HCT116 (cell line): ENCODE results near the gene KHDRBS2. TPM values are rescaled to one million over a fixed set of nuclear protein-coding genes. Genes with fewer than 3 reads are reported as not detected.

ENCODE experiments used
- ATAC-seq: fragments of 200-7000 bp; cut with Tn5 transposase; 2 replicates; pipeline ENCODE4 v1.9.1; 2020; ENCODE audit warnings: mild to moderate bottlenecking, moderate library complexity
- BruUV-seq: library from RNA; stranded (reverse); fragments of 400-500 nt; replicated peaks from 2 replicates; lab custom pipeline; 2021; lab: Mats Ljungman, UMichigan
- CTCF ChIA-PET: fragments of 300-600 bp; sonication (Branson Sonifier 250); formaldehyde crosslinking; loops from one replicate; lab custom pipeline; 2021; ENCODE audit warnings: antibody characterized with exemption; lab: Charles Lee
- POLR2A ChIA-PET: fragments of 300-600, 350-600 bp; sonication (Branson Sonifier 250); formaldehyde crosslinking; loops from one replicate; lab custom pipeline; 2021; ENCODE audit warnings: antibody characterized with exemption; lab: Charles Lee
- RAD21 ChIA-PET, 2 experiments: fragments of 300-600 bp; sonication (Branson Sonifier 250); formaldehyde crosslinking; loops; one replicate each; lab custom pipeline; 2023; ENCODE audit warnings: low total read pairs in 2 of 2; ENCODE audit not compliant: uncharacterized antibody in 2 of 2, unreplicated experiment in 2 of 2, low non-redundant PET in 1 of 2; lab: Charles Lee
- DNase-seq: peaks from one replicate; pipeline ENCODE4 v3.0.0-alpha.2; 2010; ENCODE audit warnings: low read depth, low spot score
- H2AFZ ChIP-seq: fragments of 200-600 bp; shearing (Covaris generic), sonication (generic); 2 replicates; pipeline ENCODE4 v1.6.1; 2017; ENCODE audit warnings: low read depth, mixed run types, mixed read lengths, antibody characterized with exemption, low read length; ENCODE audit not compliant: poor library complexity, severe bottlenecking
- H3K27ac ChIP-seq: 2 replicates; pipeline ENCODE4 v1.5.1; 2012; ENCODE audit warnings: low read depth, low read length
- H3K27me3 ChIP-seq: fragments of 200-600 bp; sonication (generic); 2 replicates; pipeline ENCODE4 v1.6.1; 2016; ENCODE audit warnings: mixed run types, low read length, mixed read lengths; ENCODE audit not compliant: insufficient read depth
- H3K36me3 ChIP-seq, 2 experiments: fragments of 200-500 bp in 1 of 2; fragments of 200-600 bp in 1 of 2; sonication (Bioruptor generic) in 1 of 2; sonication (generic) in 1 of 2; 2 replicates each; pipeline versions ENCODE4 v1.5.1 to v1.6.1; 2014 to 2016; ENCODE audit warnings: low read length in 2 of 2, inconsistent platforms in 1 of 2, mixed read lengths in 1 of 2, mixed run types in 1 of 2; ENCODE audit not compliant: insufficient read depth in 2 of 2, control insufficient read depth in 1 of 2
- H3K4me1 ChIP-seq, 2 experiments: fragments of 200-600 bp in 1 of 2; sonication (generic) in 1 of 2; 2 replicates each; pipeline versions ENCODE4 v1.5.1 to v1.6.1; 2012 to 2017; ENCODE audit warnings: low read length in 2 of 2, inconsistent platforms in 1 of 2, mild to moderate bottlenecking in 1 of 2, mixed read lengths in 1 of 2, mixed run types in 1 of 2, moderate library complexity in 1 of 2; ENCODE audit not compliant: insufficient read depth in 2 of 2, control insufficient read depth in 1 of 2
- H3K4me2 ChIP-seq: fragments of 200-600 bp; sonication (generic); 2 replicates; pipeline ENCODE4 v1.6.1; 2017; ENCODE audit warnings: mixed run types, low read length, mixed read lengths
- H3K4me3 ChIP-seq, 2 experiments: fragments of 200-600 bp in 1 of 2; sonication (generic) in 1 of 2; replicated peaks in 1 of 2; 2 replicates each; pipeline ENCODE4 v1.5.1; 2011 to 2016; ENCODE audit warnings: low read length in 2 of 2, control low read depth in 1 of 2, low read depth in 1 of 2, mild to moderate bottlenecking in 1 of 2, mixed read lengths in 1 of 2, mixed run types in 1 of 2
- H3K79me2 ChIP-seq: fragments of 200-600 bp; sonication (generic); 2 replicates; pipeline ENCODE4 v1.6.1; 2017; ENCODE audit warnings: mild to moderate bottlenecking, mixed run types, low read length, moderate library complexity, mixed read lengths; ENCODE audit not compliant: insufficient read depth
- H3K9ac ChIP-seq: fragments of 200-600 bp; sonication (generic); 2 replicates; pipeline ENCODE4 v1.6.1; 2016; ENCODE audit warnings: low read length, mixed read lengths
- H3K9me2 ChIP-seq: fragments of 200-600 bp; sonication (generic), shearing (Covaris generic); 2 replicates; pipeline ENCODE4 v1.6.1; 2017; ENCODE audit warnings: mixed run types, mild to moderate bottlenecking, moderate library complexity; ENCODE audit not compliant: insufficient read depth
- H3K9me3 ChIP-seq, 2 experiments: fragments of 200-500 bp in 1 of 2; fragments of 200-600 bp in 1 of 2; sonication (Bioruptor generic) in 1 of 2; sonication (generic) in 1 of 2; 2 replicates each; pipeline ENCODE4 v1.6.1; 2014 to 2017; ENCODE audit warnings: low read length in 2 of 2, mixed read lengths in 2 of 2, inconsistent platforms in 1 of 2, low read depth in 1 of 2, mild to moderate bottlenecking in 1 of 2, mixed run types in 1 of 2, moderate library complexity in 1 of 2; ENCODE audit not compliant: control insufficient read depth in 1 of 2, insufficient read depth in 1 of 2
- H4K20me1 ChIP-seq: fragments of 200-600 bp; sonication (generic), shearing (Covaris generic); 2 replicates; pipeline ENCODE4 v1.6.1; 2017; ENCODE audit warnings: mixed run types, mild to moderate bottlenecking, moderate library complexity; ENCODE audit not compliant: insufficient read depth
- ELF1 ChIP-seq: IDR thresholded peaks from 2 replicates; pipeline ENCODE4 v1.6.1; 2012; ENCODE audit warnings: low read depth, borderline replicate concordance
- JUND ChIP-seq: IDR thresholded peaks from 2 replicates; pipeline ENCODE4 v1.6.1; 2012
- RAD21 ChIP-seq: IDR thresholded peaks from 2 replicates; pipeline ENCODE4 v1.6.1; 2012; ENCODE audit warnings: low read depth, mild to moderate bottlenecking
- SIN3A ChIP-seq: IDR thresholded peaks from 2 replicates; pipeline ENCODE4 v1.6.1; 2012; ENCODE audit warnings: low read depth
- SRF ChIP-seq: IDR thresholded peaks from 2 replicates; pipeline ENCODE4 v1.6.1; 2012; ENCODE audit warnings: low read depth
- intact Hi-C: fragments of 100-400 bp; cut with micrococcal nuclease; formaldehyde crosslinking; loops from 2 replicates; pipeline ENCODE4 v1.10.0; 2022
- total RNA-seq: library from RNA; stranded (reverse); gene quantifications from one replicate; pipeline ENCODE4 v1.2.1, GENCODE V29; 2021; ENCODE audit not compliant: unreplicated experiment
- TF ChIP-seq, protein P1 (sequence below): IDR thresholded peaks from 2 replicates; pipeline ENCODE4 v1.6.1; 2012
- TF ChIP-seq, protein P2 (sequence below): IDR thresholded peaks from 2 replicates; pipeline ENCODE4 v1.6.1; 2011; ENCODE audit warnings: mild to moderate bottlenecking, low read length, moderate library complexity; ENCODE audit not compliant: insufficient replicate concordance; ENCODE audit errors: extremely low read depth

The KHDRBS2 gene
- total RNA-seq, 1 experiment from 2014 or later, result not detected

DNA sequence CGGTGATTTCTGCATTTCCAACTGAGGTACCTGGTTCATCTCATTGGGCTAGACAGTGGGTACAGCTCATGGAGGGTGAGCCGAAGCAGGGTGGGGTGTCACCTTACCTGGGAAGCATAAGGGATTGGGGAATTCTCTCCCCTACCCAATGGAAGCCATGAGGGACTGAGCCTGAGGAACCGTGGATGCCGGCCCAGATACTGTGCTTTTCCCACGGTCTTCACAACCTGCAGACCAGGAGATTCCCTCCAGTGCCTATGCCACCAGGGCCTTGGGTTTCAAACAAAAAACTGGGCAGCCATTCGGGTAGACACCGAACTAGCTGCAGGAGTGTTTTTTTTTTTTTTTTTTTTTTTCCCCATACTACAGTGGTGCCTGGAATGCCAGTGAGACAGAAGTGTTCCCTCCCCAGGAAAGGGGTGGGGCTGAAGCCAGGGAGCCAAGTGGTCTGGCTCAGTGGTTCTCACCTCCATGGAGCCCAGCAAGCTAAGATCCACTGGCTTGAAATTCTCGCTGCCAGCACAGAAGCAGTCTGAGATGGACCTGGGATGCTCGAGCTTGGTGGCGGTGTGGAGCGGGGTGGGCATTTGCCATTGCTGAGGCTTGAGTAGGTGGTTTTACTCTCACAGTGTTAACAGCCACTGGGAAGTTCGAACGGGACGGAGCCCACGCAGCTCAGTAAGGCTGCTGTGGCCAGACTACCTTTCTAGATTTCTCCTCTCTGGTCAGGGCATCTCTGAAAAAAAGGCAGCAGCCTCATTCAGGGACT is 416.2 kb downstream of the KHDRBS2 start:
- POLR2A ChIA-PET, result no interaction called here
- Histone ChIP-seq H3K4me3 (no peak overlapping the region), H3K4me1 (no peaks in the 10 kb centered on the region), H3K9ac (no peak overlapping the region), H3K9me2 (no peaks in the 10 kb centered on the region), H3K27me3 (no peaks in the 10 kb centered on the region), H3K27ac (no peak overlapping the region), H3K9me3 (peaks cover 4 to 16% of the 10 kb centered on the region in 2 experiments; a peak in 3 of 4 replicates), H3K79me2 (no peaks in the 10 kb centered on the region), H3K36me3 (no peaks in the 10 kb centered on the region), H2AFZ (no peak overlapping the region)
- RAD21 ChIA-PET, result no interaction called here
- CTCF ChIA-PET, result no interaction called here
- DNase-seq, result no peak
- intact Hi-C loops, result no loop called here
- no peak for TF ChIP-seq SRF
- TF ChIP-seq JUND, result no peak
- TF ChIP-seq ELF1, result no peak
- TF ChIP-seq SIN3A, result no peak
- TF ChIP-seq RAD21, result no peak
- TF ChIP-seq, protein P1, sequence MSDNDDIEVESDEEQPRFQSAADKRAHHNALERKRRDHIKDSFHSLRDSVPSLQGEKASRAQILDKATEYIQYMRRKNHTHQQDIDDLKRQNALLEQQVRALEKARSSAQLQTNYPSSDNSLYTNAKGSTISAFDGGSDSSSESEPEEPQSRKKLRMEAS, result no peak
- TF ChIP-seq, protein P2, sequence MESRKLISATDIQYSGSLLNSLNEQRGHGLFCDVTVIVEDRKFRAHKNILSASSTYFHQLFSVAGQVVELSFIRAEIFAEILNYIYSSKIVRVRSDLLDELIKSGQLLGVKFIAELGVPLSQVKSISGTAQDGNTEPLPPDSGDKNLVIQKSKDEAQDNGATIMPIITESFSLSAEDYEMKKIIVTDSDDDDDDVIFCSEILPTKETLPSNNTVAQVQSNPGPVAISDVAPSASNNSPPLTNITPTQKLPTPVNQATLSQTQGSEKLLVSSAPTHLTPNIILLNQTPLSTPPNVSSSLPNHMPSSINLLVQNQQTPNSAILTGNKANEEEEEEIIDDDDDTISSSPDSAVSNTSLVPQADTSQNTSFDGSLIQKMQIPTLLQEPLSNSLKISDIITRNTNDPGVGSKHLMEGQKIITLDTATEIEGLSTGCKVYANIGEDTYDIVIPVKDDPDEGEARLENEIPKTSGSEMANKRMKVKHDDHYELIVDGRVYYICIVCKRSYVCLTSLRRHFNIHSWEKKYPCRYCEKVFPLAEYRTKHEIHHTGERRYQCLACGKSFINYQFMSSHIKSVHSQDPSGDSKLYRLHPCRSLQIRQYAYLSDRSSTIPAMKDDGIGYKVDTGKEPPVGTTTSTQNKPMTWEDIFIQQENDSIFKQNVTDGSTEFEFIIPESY, result no peak
- TF ChIP-seq, all 23 proteins: peak for 0
- H4K20me1 ChIP-seq, result no peaks in the 10 kb centered on the region
- BruUV-seq, result no TSS peak
- no peak overlapping the region for H3K4me2 ChIP-seq
- no peak for ATAC-seq
